Occipital lobe (tissue), 2 donors: ENCODE measurements around the gene RDM1. TPM values are rescaled to one million over a fixed set of nuclear protein-coding genes. Genes with fewer than 3 reads are reported as not detected.

Source experiments
- DNase-seq: peaks from one replicate; lab custom pipeline; 2025; lab: John Stamatoyannopoulos, UW
- total RNA-seq: library from RNA; depleted of rRNA; stranded (reverse); fragments of >200 nt; gene quantifications from one replicate; pipeline ENCODE4 v1.2.3, GENCODE V29; 2014

Gene RDM1
- total RNA-seq, 1 donor from 2014 or later = 0.62 TPM

DNA sequence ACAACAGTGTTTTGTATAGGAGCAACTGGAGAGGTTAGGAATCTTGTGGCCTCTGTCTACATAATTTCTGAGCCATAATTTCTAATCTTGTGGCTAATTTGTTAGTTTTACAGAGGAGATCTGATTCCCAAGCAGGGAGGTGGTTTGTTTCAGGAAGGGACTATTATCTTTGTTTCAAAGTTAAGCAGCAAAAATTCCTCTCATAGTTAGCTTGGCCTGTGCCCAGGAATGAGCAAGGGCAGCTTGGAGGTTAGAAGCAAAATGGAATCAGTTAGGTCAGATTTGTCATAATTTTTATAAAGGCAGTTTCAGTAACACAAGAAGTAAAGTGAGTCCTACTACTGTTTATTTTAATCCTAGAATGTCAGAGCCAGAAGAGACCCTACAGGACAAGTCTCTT is 2.0 kb upstream of the RDM1 start:
- no peak for DNase-seq

DNA sequence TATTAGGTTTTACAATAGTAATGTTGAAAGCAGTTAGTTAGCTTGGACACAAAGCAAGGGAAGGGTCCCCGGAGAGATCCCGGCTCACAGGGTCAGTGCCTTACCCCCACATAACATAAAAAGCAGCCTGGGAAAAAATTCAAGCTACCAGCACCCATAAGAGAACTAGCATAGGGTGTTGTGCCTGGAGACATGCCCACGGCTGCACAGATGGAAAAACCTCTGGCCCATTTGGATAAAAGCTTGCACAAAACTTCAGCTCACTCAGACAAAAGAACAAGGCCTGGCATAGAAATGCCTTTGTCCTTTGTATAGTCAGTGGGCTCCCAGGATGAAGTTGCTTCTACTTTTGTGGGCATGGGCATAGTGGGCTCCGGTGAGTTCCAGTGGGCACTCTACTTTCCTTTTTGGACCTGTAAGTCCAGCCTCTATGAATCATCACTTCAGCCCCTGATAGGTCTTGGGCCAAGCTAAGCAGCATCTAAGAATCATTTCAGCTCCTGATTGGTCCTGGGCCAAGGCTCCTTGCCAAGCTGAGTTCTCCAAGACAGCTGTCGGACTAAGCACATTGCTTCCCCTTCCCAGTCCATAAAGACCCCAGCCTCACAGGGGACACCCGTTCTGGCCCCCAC is 1.3 kb upstream of the RDM1 start:
- no peak for DNase-seq

DNA sequence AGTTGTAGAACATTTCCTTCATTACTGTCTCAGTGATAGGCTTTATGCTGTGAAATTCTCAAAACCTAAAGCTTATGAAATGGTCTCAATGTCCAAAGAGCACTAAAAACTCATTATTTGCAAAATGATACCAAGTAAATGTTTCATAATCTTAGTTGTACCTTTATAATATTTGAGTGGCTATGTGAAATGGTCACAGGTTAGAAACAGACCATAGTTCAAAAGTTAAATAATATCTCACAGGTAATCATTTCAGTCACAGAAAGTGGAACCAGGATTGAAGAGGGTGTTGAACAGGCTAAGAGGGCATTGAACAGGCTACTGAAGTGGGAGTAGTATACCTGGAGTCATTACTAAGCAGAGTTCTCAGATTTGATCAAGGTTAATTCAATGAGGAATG is 2.9 kb downstream of the RDM1 start:
- DNase-seq = no peak

DNA sequence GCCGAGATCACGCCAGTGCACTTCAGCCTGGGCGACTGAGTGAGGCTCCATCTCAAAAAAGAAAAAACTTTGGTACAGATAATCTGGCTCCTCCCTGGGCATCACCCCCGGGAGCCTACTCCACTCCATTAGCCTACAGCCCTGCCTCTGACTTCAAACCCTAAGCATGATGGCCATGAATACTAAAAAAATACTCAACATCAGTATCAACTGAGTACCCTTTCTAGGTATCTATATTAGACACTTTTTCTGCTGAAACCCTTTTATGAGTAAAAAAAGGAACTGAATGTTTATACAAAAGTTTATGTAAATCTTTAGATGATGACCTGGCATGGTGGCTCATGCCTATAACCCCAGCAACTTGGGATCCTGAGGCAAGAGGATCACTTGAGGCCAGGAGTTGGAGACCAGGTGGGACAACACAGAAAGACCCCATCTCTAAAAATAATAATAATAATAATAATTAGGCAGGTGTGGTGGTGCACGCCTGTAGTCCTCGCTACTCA is 6.9 kb downstream of the RDM1 start:
- no peak for DNase-seq

DNA sequence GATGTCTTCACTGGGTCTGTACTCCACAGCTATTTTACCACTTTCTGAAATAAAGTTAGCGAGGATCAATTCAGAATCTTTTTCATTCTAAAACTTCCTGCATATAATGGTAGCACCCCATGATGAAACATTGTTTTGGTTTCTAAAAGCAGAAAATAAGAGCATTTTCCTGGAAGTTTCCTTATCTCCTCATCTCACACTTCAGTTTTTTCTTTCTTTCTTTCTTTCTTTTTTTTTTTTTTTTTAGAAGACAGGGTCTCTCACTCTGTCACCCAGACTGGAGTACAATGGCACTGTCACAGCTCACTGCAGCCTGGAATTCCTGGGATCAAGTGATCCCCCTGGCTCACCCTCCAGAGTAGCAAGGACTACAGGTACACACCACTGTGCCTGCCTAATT is 10.3 kb downstream of the RDM1 start:
- no peak for DNase-seq

DNA sequence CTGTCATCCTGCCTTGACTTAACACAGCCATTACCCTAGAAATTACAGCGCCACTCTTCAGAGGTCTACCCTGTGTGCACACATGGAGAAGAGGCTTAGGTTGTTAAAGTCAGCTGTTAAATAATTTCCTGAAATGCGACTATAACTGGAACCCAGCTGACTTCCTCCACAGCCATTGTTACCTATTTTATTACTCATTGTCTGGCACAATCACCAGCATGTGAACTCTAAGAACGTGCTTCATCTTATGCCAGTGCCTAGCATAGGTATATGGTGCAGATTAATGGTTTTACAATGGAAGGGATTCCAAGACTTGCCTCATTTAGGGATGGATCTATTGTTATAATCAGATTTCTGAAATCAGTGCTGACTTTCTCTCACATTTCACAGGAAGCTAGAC is 11.9 kb downstream of the RDM1 start:
- DNase-seq = no peak

DNA sequence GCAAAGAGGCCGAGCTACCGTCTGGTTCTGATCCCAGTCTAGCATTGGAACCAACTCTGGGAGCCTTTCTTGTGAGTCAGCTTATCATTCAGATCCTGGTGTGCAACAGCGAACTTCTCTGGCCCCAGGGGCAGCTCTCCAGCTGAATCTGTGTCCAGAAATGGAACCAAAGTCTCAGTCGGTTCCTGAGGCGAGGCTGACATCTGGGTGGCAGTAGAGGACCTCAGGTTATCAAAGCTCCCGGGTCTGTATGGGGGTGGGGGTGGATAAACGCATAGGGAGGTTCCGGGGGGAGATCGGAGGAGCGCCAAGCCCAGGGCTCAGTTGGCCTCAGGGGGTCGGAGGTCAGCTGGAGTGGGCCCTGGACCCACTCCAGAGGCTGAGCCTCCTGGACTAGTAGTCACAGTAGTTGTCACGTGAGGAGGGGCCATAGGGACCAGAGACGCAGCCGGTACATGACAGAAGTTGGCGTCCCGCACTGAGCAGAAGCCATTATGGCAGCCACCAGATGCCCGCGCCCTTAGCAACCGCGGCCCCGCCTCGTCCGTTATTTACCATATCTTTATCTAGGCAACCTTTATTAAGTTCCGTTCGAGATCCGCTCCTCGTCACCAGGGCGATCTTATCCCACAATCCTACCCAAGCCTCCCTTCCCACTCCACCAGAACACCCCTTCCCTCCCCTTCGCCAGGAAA is 12.9 kb downstream of the RDM1 start:
- no peak for DNase-seq

DNA sequence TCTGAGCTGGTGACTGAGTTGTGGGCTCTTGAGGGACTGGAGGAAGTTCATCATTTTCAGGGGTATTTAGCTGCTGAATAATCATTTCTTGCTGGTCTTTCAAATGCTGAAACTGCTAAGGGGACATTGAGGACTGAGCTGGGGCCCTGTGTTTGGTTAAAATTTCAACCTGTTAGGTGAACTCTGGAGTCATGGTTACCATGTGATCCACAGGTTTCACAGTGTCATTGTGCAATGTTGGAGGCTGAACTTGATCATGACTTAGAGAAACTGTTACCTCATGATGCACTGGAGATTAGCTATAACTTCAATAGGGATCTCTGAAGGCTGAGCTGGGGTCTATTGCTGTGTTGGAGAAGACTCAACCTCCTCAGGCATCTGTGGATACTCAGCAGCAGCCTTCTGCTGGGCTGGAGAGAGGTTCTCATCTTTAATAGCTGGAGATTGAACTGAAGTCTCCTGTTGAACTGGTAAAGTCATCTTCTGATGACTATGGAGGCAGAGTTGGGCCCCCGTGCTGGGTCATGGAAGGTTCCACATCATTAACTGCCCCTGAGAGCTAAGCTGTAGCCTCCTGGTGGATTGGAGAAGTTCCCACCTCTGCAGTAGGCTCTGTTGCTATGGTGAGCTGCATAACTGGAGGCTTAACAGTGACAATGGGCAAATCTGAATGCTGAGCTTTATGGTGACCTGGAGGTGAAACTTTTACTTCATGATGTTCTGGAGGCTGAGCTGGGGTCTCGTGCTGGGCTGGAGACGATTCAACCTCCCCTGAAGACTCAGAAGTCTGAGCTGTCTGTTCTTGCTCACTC is 15.2 kb downstream of the RDM1 start:
- DNase-seq = no peak

DNA sequence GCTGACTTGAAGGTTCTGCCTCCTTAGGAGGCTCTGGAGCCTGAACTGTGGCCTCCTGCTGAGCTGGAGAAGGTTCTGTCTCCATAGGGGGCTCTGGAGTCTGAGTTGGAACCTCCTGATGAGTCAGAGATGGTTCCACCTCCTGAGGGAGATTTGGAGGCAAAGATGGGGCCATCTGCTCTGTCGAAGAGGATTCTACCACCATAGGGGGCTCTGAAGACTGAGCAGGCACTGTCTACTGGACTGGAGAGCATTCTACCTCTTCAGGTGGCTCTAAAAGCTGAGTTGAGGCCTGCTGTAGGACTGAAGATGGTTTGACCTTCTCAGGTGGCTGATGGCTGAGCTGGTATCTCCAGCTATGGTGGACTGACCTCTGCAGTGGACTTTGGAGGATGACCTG is 16.2 kb downstream of the RDM1 start:
- DNase-seq = no peak

DNA sequence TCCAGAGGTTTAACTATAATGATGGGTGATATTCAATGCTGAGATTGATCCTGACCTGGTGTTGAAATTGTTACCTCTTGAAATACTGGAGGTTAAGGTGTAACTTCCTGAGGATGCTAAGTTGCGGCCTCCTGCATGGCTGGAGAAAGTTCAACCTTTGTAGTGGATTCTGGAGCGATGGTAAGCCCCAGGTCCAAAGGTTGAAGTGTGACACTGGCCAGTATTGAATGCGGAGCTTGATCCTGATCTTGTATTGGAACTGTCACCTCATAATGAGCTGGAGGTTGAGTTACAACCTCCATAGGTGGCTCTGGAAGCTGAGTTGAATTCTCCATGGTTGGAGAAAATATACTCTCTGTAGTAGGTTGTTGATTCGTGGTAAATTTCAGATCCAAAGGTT is 17.0 kb downstream of the RDM1 start:
- no peak for DNase-seq

DNA sequence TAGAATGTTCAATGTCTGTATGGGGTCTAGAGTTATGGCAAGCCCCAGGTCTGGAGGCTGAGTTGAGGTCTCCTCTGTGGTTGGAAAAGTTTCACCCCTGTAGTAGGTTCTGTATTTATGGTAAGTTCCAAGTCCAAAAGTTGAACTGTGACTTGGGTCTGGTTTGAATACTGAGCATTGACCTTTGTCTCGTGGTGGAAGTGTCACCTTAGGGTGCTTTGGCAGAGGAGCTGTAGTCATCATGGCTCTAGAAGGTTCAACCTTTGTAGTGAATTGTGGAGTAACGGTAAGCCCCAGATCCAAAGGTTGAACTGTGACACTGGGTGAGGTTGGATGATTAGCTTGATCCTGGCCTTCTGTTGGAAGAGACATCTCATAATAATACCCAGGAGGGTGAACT is 17.6 kb downstream of the RDM1 start:
- DNase-seq = no peak

DNA sequence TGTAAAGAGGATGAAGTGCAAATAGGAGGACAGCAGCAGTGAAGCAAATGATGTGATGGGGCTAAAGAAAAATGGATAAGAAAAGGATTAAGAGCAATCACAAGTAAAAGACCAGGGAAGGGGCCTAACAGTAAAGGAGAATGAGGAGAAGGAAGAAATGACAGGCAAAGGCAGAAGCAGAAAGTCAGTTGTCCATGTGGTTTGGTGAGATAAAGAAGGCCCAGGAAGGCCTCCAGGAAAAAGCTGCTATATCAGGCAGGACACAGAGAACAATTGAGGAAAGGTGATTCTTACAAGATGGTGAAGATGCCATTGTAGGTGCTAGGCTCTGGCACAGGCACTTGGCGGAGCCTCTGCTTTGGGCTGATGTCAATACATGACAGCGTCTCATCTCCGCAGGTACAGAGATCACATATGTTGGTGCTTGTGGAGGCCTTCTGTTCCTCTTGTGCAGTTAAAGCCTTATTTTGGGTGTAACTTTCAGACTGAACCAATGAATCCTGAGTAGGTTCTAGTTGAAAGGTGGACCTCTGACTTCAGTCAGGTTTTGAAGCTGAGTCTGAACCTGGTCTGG is 18.1 kb downstream of the RDM1 start:
- no peak for DNase-seq

DNA sequence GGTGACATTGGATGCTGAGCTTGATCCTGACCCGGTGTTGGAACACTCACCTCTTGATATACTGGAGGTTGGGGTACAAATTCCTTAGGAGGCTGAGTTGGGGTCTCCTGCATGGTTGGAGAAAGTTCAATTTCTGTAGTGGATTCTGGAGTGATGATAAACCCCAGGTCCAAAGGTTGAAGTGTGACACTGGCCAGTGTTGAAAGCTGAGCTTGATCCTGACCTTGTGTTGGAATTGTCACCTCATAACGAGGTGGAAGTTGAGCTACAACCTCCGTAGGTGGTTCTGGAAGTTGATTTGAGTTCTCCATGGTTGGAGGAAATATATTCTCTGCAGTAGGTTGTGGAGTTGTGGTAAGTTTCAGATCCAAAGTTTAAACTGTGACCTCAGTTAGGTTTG is 21.2 kb downstream of the RDM1 start:
- no peak for DNase-seq

DNA sequence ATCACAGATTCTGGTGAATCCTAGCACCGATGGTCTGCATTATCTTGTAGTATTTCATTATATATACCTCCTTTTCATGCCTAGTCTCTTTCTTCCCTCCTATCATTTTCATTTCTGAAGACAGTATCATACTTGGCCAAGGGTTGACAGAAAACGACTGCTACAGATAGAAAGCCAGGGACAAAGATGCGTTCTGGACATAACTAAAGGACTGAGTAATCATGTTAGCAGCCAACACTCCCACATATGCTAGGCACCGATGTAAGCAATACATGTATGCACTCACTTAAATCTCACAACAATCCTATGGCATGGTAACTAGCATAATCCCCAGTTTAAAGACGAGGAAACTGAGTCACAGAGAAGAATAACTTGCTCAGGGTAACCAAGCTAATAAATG is 22.9 kb downstream of the RDM1 start:
- DNase-seq = no peak

DNA sequence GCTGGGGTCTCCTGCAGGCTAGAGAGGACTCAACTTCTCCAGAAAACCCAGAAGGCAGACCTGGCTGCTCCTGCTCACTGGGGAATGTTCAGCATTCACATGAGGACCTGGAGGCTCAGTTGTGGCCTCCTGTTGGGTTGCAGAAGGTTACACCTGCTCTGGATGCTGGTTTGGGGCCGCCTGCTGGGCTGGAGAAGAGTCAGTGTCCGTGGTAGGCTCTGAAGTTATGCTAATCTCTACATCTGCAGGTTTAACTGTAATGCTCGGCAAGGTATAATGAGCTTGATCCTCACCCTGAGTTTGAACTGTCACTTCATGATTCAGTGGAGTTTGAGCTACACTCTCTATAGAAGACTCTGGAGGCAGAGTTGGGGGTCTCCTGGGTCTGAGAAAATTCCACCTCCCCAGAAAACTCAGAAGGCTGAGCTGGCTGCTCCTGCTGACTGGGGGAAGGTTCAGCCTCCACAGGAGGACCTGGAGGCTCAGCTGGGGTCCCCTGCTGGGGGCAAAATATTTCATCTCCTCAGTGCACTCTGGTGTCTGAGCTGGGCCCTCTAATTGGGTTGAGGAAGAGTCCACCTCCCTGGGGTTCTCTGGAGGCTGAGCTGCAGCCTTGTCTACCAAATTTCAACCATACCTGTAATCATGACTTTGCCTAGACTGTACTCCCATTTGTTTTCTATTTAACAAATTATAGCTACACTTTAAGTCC is 23.5 kb downstream of the RDM1 start:
- no peak for DNase-seq

DNA sequence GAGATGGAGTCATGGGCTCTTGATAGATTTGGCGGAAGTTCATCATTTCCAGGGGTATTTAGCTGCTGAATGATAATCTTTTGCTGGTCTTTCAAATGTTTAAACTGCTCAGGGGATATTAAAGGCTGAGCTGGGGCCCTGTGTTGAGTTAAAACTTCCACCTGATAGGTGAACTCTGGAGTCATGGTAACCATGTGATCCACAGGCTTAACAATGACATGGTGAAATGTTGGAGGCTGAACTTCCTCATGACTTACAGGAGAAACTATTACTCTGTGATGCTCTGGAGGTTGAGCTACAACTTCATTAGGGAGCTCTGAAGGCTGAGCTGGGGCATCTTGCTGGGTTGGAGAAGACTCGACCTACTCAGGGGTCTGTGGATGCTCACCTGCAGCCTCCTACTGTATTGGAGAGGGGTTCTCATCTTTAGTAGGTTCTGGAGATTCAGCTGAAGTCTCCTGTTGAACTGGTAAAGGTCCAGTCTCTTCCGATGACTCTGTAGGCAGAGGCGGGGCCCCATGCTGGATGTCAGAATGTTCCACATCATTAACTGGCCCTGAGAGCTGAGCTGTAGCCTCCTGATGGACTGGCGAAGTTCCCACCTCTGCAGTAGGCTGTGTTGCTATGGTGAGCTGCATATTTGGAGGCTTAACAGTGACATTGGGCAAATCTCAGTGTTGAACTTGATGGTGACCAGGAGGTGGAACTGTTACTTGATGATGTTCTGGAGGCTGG is 24.2 kb downstream of the RDM1 start:
- DNase-seq = no peak

DNA sequence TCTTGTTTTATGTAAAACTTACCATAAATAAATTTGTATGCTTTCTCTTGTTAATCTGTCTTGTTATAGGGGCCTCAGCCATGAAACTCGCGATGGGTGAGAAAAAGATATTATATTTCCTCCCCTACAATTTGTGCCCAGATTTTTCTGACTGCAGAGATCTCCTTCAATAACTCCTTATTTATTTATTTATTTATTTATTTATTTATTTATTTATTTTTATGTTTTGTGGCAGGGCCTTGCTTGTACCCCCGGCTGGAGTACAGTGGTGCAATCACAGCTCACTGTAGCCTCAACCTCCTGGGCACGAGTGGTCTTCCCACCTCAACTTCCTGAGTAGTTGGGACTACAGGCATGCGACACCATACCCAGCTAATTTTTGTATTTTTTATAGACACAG is 27.1 kb downstream of the RDM1 start:
- DNase-seq = no peak

DNA sequence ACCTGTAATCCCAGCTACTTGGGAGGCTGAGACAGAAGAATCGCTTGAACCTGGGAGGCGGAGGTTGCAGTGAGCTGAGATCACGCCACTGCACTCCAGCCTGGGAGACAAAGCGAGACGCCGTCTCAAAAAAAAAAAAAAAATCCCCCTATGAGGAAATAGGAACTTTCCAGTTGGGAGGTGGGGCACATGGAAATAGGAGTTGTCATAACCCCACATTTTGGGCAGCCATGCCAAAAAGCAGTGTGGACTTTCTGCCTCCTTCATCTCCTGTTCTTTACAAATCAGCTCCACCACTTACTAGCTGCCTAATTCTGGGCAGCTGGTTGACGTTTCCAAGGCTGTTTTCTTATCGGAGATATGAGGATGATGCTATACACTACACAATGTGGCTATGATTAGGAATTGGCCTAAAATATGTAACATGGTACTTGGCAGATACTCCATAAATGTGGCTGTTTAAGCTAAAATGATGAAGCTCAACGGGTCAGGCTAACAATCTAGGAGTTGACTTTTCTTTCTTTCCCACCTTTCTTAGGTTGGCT is 28.9 kb downstream of the RDM1 start:
- DNase-seq = no peak

DNA sequence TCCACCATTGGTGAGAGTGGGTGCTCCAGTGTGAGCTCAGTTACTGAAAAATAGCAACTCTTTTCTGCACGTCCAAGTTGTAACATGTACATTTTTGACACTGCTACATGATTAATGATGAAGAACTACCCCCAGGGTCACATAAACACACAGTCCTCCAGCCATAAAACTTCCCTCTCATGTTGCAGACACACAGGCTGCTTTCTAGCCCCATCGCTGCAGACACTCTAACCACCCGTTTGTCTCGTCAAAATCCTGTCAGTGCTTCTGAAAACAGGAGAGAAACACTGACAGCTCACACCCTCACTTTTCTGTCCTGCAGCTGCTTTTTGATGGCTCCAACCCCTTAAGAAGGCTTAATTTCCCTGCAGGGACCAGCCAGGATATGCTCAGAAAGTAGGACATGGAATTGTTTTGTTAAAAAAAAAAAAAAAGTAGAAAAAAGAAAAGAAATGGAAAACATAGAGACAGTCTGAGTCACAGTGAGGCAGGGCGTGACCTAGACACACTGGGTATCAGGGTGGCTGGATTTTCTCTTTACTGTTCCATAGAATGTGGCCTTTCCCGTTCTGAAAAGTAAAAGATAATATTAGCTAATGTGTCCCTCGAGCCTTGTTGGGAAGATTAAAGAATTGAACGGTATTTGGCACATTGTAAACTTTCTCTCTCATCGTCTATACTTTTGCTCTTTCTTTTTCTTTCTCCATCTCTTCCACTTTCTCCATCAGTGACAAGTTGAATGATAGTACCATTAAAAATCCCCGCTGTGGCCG is 29.7 kb downstream of the RDM1 start:
- DNase-seq = no peak

DNA sequence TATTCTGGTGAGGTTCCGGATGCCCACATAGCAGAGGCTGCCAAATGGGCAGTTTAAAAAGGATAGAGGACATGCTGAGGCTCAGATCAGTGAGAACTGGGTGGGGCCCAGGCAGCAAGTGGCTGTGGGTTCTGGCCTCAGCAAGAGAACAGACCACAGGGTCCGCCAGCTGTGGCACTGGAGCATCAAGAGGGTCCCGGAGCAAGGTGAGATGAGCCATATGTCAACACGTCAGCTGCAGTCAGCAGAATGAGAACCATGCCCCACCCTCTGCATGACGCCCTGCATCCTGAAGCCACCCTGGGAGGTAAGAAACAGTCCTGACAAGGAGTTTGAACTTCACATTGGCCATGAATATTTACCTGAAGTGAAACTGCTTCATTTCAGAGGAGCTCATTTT is 30.3 kb downstream of the RDM1 start:
- DNase-seq = no peak
